ENCODE data around the gene COL5A1.

Gene COL5A1

DNA sequence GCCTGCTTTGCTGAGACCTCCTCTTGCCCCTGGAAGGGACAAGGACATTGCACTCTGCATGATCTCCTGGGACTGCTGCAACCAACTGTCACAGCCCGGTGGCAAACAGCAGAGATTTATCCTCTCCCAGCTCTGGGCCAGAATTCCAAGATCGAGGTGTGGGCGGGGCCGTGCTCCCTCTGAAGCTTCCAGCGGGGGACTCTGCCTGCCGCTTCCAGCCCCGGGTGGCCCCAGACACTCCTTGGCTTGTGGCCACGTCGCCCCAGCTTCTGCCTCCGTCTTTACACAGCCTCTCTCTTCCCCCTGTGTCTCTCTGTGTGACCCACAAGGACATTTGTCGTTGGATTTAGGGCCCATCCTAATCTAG is 67.1 kb downstream of the COL5A1 start:
- TF ChIP-seq TAF1 (IDR thresholded peaks at IDR 0.05; ENCODE audit: borderline replicate concordance, insufficient read depth, low read length) (no peak), SIN3A (IDR thresholded peaks at IDR 0.05; ENCODE audit: borderline replicate concordance, insufficient read depth, low read length) (no peak), FOXP2 (optimal IDR thresholded peaks at IDR 0.05; ENCODE audit: borderline replicate concordance, extremely low read depth, extremely low read length, insufficient read depth) (no peak), POLR2AphosphoS5 (IDR thresholded peaks at IDR 0.05; ENCODE audit: low read depth, low read length) (no peak)
- TF ChIP-seq, protein P1, sequence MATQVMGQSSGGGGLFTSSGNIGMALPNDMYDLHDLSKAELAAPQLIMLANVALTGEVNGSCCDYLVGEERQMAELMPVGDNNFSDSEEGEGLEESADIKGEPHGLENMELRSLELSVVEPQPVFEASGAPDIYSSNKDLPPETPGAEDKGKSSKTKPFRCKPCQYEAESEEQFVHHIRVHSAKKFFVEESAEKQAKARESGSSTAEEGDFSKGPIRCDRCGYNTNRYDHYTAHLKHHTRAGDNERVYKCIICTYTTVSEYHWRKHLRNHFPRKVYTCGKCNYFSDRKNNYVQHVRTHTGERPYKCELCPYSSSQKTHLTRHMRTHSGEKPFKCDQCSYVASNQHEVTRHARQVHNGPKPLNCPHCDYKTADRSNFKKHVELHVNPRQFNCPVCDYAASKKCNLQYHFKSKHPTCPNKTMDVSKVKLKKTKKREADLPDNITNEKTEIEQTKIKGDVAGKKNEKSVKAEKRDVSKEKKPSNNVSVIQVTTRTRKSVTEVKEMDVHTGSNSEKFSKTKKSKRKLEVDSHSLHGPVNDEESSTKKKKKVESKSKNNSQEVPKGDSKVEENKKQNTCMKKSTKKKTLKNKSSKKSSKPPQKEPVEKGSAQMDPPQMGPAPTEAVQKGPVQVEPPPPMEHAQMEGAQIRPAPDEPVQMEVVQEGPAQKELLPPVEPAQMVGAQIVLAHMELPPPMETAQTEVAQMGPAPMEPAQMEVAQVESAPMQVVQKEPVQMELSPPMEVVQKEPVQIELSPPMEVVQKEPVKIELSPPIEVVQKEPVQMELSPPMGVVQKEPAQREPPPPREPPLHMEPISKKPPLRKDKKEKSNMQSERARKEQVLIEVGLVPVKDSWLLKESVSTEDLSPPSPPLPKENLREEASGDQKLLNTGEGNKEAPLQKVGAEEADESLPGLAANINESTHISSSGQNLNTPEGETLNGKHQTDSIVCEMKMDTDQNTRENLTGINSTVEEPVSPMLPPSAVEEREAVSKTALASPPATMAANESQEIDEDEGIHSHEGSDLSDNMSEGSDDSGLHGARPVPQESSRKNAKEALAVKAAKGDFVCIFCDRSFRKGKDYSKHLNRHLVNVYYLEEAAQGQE (IDR thresholded peaks at IDR 0.05; ENCODE audit: insufficient read depth in 1 of 2, low read depth in 2 of 2, low read length in 2 of 2) = no peak

DNA sequence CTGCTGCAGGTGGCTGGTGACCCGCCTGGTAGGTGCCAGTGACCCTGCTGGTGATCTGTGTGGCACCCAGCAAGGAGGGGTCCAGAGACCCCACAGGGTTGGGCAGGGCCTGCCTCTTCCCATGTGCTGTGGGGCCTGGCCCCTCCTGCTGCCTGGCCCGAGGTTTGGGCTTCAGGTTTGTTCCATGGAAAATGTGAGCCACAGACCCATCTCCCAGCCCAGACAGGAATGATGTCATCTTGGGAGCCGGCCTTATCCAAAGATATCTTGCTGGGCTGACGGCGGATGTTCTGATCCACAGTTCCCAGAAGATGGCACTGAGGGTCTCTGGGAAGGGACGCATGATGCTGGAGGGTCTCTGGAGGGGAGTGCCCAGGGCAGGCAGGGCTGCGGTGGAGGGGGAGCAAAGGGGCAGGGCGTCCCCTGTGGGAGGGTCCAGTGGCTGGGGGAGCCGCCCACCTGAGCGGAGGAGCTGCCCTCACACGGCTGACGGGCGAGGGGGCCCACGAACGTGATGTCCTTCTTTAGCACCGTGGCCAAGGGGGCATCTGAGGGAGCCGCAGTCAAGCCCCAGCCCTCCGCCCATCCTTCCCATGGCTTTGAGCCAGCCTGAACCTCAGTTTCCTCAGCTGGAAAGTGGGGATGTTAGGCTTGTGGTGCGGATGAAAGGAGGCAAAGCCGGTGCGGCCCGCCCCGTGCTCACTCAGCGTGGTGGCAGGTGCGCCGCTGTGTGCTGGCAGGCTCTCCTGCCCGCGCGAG is 68.1 kb downstream of the COL5A1 start:
- no peak for TF ChIP-seq FOXP2 (optimal IDR thresholded peaks at IDR 0.05; ENCODE audit: borderline replicate concordance, extremely low read depth, extremely low read length, insufficient read depth)
- TF ChIP-seq, protein P1 (IDR thresholded peaks at IDR 0.05; ENCODE audit: insufficient read depth in 1 of 2, low read depth in 2 of 2, low read length in 2 of 2) = no peak
- no peak for TF ChIP-seq SIN3A (IDR thresholded peaks at IDR 0.05; ENCODE audit: borderline replicate concordance, insufficient read depth, low read length)

DNA sequence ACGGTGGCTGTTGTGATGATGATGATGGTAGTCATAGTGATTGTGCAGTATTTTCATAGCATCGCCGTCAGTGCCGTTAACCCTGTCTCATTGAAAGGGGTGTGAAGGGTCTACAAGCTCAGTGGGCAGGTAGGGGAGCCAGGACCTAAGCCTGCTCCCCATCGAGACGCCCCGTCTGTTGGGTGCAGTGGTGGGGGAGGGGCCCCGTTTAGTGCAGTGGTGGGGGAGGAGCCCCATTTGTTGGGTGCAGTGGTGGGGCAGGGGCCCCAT is 68.6 kb downstream of the COL5A1 start:
- TF ChIP-seq POLR2AphosphoS5 (IDR thresholded peaks at IDR 0.05; ENCODE audit: low read depth, low read length) (no peak), TAF1 (IDR thresholded peaks at IDR 0.05; ENCODE audit: borderline replicate concordance, insufficient read depth, low read length) (no peak), SIN3A (IDR thresholded peaks at IDR 0.05; ENCODE audit: borderline replicate concordance, insufficient read depth, low read length) (no peak)
- TF ChIP-seq, protein P1 (IDR thresholded peaks at IDR 0.05; ENCODE audit: insufficient read depth in 1 of 2, low read depth in 2 of 2, low read length in 2 of 2) = no peak

DNA sequence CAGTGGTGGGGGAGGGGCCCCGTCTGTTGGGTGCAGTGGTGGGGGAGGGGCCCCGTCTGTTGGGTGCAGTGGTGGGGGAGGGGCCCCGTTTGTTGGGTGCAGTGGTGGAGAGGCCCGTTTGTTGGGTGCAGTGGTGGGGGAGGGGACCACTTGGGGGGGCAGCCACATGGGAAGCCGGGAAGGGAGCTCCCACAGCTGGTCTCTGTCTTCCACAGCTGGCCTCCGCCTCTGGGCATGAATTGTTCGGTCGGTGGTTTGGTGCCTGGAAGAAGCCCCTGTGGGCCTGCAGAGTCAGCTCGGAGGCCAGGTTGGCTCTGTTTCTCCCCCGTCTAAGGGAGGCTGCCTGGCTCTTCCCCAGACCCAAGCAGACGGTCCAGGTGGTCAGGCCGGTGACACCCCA is 69.3 kb downstream of the COL5A1 start:
- TF ChIP-seq, protein P1 (IDR thresholded peaks at IDR 0.05; ENCODE audit: insufficient read depth in 1 of 2, low read depth in 2 of 2, low read length in 2 of 2) = no peak
- no peak for TF ChIP-seq FOXP2 (optimal IDR thresholded peaks at IDR 0.05; ENCODE audit: borderline replicate concordance, extremely low read depth, extremely low read length, insufficient read depth)
- TF ChIP-seq TAF1 (IDR thresholded peaks at IDR 0.05; ENCODE audit: borderline replicate concordance, insufficient read depth, low read length) = no peak
- TF ChIP-seq POLR2AphosphoS5 (IDR thresholded peaks at IDR 0.05; ENCODE audit: low read depth, low read length) = no peak
- TF ChIP-seq SIN3A (IDR thresholded peaks at IDR 0.05; ENCODE audit: borderline replicate concordance, insufficient read depth, low read length) = no peak

DNA sequence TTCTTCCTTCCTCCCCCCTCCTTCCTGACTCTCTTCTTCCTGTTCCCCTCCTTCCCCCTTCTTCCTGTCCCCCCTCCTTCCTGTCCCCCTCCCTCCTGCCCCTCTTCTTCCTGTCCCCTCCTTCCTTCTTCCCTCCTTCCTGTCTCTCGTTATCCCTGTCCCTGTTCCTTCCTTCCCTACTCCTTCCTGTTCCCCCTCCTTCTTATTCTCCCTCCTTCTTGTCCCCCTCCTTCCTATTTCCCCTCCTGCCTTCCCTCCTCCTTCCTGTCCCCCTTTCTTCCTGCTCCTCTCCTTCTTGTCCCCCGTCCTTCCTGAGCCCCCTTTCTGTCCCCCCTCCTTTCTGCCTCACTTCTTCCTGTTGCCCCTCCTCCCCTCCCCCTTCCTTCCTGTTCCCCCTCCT is 70.6 kb downstream of the COL5A1 start:
- TF ChIP-seq, protein P1 (IDR thresholded peaks at IDR 0.05; ENCODE audit: insufficient read depth in 1 of 2, low read depth in 2 of 2, low read length in 2 of 2) = no peak
- TF ChIP-seq TAF1 (IDR thresholded peaks at IDR 0.05; ENCODE audit: borderline replicate concordance, insufficient read depth, low read length) = no peak
- no peak for TF ChIP-seq SIN3A (IDR thresholded peaks at IDR 0.05; ENCODE audit: borderline replicate concordance, insufficient read depth, low read length)
- TF ChIP-seq POLR2AphosphoS5 (IDR thresholded peaks at IDR 0.05; ENCODE audit: low read depth, low read length) = no peak

Data from PFSK-1 (cell line).